Measurements from ENCODE around the gene TTF1. TPM values are rescaled to one million over a fixed set of nuclear protein-coding genes. Genes with fewer than 3 reads are reported as not detected.

The TTF1 gene
- total RNA-seq, 1 experiment from 2014 or later, result 26.9 TPM

- H3K18ac ChIP-seq (ENCODE audit: insufficient read length, low read depth, low read length), result no peak overlapping the region
- Mint-ChIP-seq H3K36me3 (ENCODE audit: insufficient read depth in 1 of 3, low read depth in 3 of 3) (no peaks in the 10 kb centered on the region), H3K27ac (no peak overlapping the region), H3K9me3 (no peaks in the 10 kb centered on the region), H3K4me3 (no peak overlapping the region), H3K27me3 (ENCODE audit: low read depth) (no peaks in the 10 kb centered on the region), H3K4me1 (no peaks in the 10 kb centered on the region)
- no peak overlapping the region for H3K27ac ChIP-seq (ENCODE audit: insufficient read length, low read depth, low read length)
- no peak overlapping the region for H4K91ac ChIP-seq (ENCODE audit: insufficient read length, low read depth, low read length)
- H2BK15ac ChIP-seq (ENCODE audit: low read depth, low read length), result no peak overlapping the region
- no peak for TF ChIP-seq CTCF (conservative IDR thresholded peaks at IDR 0.05)
- H3K9ac ChIP-seq (ENCODE audit: extremely low read depth, insufficient read length, low read length), result no peak overlapping the region
- no peaks in the 10 kb centered on the region for H3K27me3 ChIP-seq (ENCODE audit: insufficient read depth, low read length)
- no peak overlapping the region for H2BK12ac ChIP-seq (ENCODE audit: insufficient read length, low read depth, low read length)
- no peaks in the 10 kb centered on the region for H3K9me3 ChIP-seq (ENCODE audit: control insufficient read depth, low read depth, low read length)
- H3K14ac ChIP-seq (ENCODE audit: insufficient read depth, low read length), result no peak overlapping the region
- H2BK20ac ChIP-seq (ENCODE audit: low read depth, low read length, poor library complexity, severe bottlenecking), result no peak overlapping the region
- no peaks in the 10 kb centered on the region for H3K79me1 ChIP-seq (ENCODE audit: insufficient read depth, low read depth, low read length, poor library complexity, severe bottlenecking)
- no peak overlapping the region for H3K23ac ChIP-seq (ENCODE audit: insufficient read length, low read depth, low read length)
- H3T11ph ChIP-seq (ENCODE audit: low read length), result no peak overlapping the region
- WGBS (ENCODE audit: extremely low coverage, insufficient read length, low lambda C conversion rate), result no CpG with 5 or more reads among the region's 9 CpGs
- no peak overlapping the region for H2AFZ ChIP-seq (ENCODE audit: low read length)
- no peaks in the 10 kb centered on the region for H4K20me1 ChIP-seq (ENCODE audit: control insufficient read depth, insufficient read depth, insufficient read length)
- H2AK5ac ChIP-seq (ENCODE audit: insufficient read length, low read length), result no peak overlapping the region
- H3K4me2 ChIP-seq (ENCODE audit: insufficient read depth, insufficient read length, low read length), result no peak overlapping the region
- H3K23me2 ChIP-seq (ENCODE audit: insufficient read length, low read depth, low read length, poor library complexity, severe bottlenecking), result no peaks in the 10 kb centered on the region
- H4K8ac ChIP-seq (replicated peaks; ENCODE audit: insufficient read length, low read depth, low read length), result no peak overlapping the region
- no peak overlapping the region for H4K5ac ChIP-seq (ENCODE audit: insufficient read length, low read depth, low read length)
- no peak overlapping the region for H2BK120ac ChIP-seq (ENCODE audit: low read depth, low read length, poor library complexity, severe bottlenecking)
- no peak for DNase-seq
- H3K4me1 ChIP-seq (ENCODE audit: insufficient read depth, low read length), result no peaks in the 10 kb centered on the region
- H3K79me2 ChIP-seq (ENCODE audit: insufficient read depth, low read length), result no peaks in the 10 kb centered on the region
- H2BK5ac ChIP-seq (ENCODE audit: insufficient read length, low read length), result no peak overlapping the region
- H3K56ac ChIP-seq (ENCODE audit: insufficient read length, low read depth, low read length), result no peak overlapping the region
- H3K4ac ChIP-seq (ENCODE audit: low read depth, low read length), result no peak overlapping the region
Measured at GRCh38 chr9:132364068-132364467, 42.6 kb downstream of the TTF1 start.
